Astrocyte (in vitro differentiated cells and primary cell): ENCODE measurements around the gene PUS10.

Source experiments
- CTCF ChIP-seq: IDR thresholded peaks from 2 replicates; pipeline ENCODE4 v1.5.1; 2011; ENCODE audit warnings: low read depth, mild to moderate bottlenecking, inconsistent platforms, low read length, moderate library complexity; ENCODE audit not compliant: insufficient read depth
- EZH2 ChIP-seq: IDR thresholded peaks from 2 replicates; pipeline ENCODE4 v1.6.1; 2012; ENCODE audit warnings: mild to moderate bottlenecking, low read length, inconsistent platforms; ENCODE audit not compliant: insufficient read depth

GRCh38 chr2:60934165-60934722, 83.8 kb downstream of the PUS10 start:
- TF ChIP-seq CTCF (no peak), EZH2 (no peak)
